ENCODE results near the gene PTPRE. TPM values are rescaled to one million over a fixed set of nuclear protein-coding genes. Genes with fewer than 3 reads are reported as not detected.

Gene PTPRE
- total and polyA plus RNA-seq, 10 of the 15 experiments (the other 5 are each of a cell fraction or from before 2014, with no cell fraction given), result 2.9 to 7.6 (median 5.8) TPM

DNA sequence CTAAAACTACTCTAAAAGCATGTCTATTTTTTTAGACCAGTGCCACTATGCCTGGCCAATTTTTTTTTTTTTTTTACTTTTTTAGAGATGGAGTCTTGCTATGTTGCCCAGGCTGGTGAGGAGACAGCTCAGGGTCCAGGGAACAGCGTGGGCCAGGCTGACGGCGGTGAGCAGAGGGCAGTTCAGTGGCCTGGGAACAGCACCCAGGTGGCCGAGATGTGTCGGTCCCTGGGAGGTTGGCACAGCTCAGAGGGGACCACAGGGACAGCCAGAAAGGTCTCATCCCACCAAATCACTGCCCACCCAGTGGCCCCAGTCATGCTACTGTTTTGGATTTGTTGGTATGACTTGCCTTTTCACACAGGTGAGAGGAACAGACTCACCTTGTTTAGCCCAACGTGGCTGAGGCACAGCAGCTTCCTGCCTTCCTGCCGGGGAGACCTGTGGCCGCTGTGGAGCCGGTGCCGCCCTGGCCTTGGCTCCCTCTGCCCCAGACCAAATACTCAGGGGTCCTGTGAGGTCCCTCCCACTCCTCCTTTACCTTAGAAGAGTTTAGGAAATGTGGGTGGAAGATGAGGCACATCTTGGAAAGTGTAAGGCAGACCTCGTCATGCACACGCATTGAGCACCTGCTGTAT lies 109.6 kb downstream of the PTPRE start:
- ChIA-PET POLR2A (no interaction called here), RAD21 (ENCODE audit: unreplicated experiment) (interaction anchor here (1.2 to 1.5 kb wide), 2 partner anchors 42 to 53 kb away, joined by 3 to 4 read pairs; no protein-coding TSS in a partner anchor), SMC1A (ENCODE audit: uncharacterized antibody, unreplicated experiment) (no interaction called here), CTCF (no interaction called here)
- peaks cover 2 to 3% of the 10 kb centered on the region in 2 experiments; a peak in 2 of 4 replicates for H3K27me3 ChIP-seq (replicated peaks in 1 of 2; ENCODE audit: control insufficient read depth in 2 of 2, insufficient read depth in 2 of 2, low read length in 1 of 2)
- H3K9me3 ChIP-seq (replicated peaks; ENCODE audit: control insufficient read depth, insufficient read depth, low read length), result no peaks in the 10 kb centered on the region
- 42% methylated on average over 12 of the region's 12 CpGs for WGBS (ENCODE audit: insufficient coverage, insufficient replicate concordance, low lambda C conversion rate, missing lambda C conversion rate)
- H2AFZ ChIP-seq (ENCODE audit: control insufficient read depth, low read depth, low read length), result no peak overlapping the region
- no peaks in the 10 kb centered on the region for H3K36me3 ChIP-seq (ENCODE audit: control insufficient read depth in 2 of 2, insufficient read depth in 2 of 2, low read length in 1 of 2)
- BruUV-seq (replicated peaks), result no TSS peak
- no peak overlapping the region for H3K27ac ChIP-seq (ENCODE audit: control insufficient read depth, insufficient read depth)
- no peaks in the 10 kb centered on the region for H4K20me1 ChIP-seq (ENCODE audit: control insufficient read depth, insufficient read depth)
- no peak overlapping the region for H3K4me3 ChIP-seq
- H3K9ac ChIP-seq (ENCODE audit: control insufficient read depth, insufficient read depth, low read length), result no peak overlapping the region
- intact Hi-C loops (cut with micrococcal nuclease; ENCODE audit: unreplicated experiment), result no loop called here
- in situ Hi-C loops (cut with MboI), result loop anchor here (10.0 kb wide), 1 partner anchor 302 kb away; no protein-coding TSS in a partner anchor
- no peak for ATAC-seq
- no peak for DNase-seq (ENCODE audit: low read depth, low spot score)
- no peaks in the 10 kb centered on the region for H3K79me2 ChIP-seq (ENCODE audit: control insufficient read depth, insufficient read depth, low read length)
- H3K4me1 ChIP-seq (ENCODE audit: control insufficient read depth, insufficient read depth, low read length), result no peaks in the 10 kb centered on the region
- FAIRE-seq, result no peak
- H3K4me2 ChIP-seq (ENCODE audit: control insufficient read depth, insufficient read depth), result no peak overlapping the region
- TF ChIP-seq PAX5 (IDR thresholded peaks at IDR 0.05; ENCODE audit: borderline replicate concordance, low read depth, low read length), result no peak
- TF ChIP-seq, protein P1, sequence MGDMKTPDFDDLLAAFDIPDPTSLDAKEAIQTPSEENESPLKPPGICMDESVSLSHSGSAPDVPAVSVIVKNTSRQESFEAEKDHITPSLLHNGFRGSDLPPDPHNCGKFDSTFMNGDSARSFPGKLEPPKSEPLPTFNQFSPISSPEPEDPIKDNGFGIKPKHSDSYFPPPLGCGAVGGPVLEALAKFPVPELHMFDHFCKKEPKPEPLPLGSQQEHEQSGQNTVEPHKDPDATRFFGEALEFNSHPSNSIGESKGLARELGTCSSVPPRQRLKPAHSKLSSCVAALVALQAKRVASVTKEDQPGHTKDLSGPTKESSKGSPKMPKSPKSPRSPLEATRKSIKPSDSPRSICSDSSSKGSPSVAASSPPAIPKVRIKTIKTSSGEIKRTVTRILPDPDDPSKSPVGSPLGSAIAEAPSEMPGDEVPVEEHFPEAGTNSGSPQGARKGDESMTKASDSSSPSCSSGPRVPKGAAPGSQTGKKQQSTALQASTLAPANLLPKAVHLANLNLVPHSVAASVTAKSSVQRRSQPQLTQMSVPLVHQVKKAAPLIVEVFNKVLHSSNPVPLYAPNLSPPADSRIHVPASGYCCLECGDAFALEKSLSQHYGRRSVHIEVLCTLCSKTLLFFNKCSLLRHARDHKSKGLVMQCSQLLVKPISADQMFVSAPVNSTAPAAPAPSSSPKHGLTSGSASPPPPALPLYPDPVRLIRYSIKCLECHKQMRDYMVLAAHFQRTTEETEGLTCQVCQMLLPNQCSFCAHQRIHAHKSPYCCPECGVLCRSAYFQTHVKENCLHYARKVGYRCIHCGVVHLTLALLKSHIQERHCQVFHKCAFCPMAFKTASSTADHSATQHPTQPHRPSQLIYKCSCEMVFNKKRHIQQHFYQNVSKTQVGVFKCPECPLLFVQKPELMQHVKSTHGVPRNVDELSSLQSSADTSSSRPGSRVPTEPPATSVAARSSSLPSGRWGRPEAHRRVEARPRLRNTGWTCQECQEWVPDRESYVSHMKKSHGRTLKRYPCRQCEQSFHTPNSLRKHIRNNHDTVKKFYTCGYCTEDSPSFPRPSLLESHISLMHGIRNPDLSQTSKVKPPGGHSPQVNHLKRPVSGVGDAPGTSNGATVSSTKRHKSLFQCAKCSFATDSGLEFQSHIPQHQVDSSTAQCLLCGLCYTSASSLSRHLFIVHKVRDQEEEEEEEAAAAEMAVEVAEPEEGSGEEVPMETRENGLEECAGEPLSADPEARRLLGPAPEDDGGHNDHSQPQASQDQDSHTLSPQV (IDR thresholded peaks at IDR 0.05), result no peak
- no peak for TF ChIP-seq SPI1 (IDR thresholded peaks at IDR 0.05; ENCODE audit: borderline replicate concordance, insufficient read depth, low read depth, low read length)
- TF ChIP-seq MYC (IDR thresholded peaks at IDR 0.05; ENCODE audit: insufficient read depth, insufficient read length, insufficient replicate concordance, low read length, severe bottlenecking), result no peak
- TF ChIP-seq POLR2AphosphoS5 (IDR thresholded peaks at IDR 0.05; ENCODE audit: low read length), result no peak
- TF ChIP-seq, protein P2, sequence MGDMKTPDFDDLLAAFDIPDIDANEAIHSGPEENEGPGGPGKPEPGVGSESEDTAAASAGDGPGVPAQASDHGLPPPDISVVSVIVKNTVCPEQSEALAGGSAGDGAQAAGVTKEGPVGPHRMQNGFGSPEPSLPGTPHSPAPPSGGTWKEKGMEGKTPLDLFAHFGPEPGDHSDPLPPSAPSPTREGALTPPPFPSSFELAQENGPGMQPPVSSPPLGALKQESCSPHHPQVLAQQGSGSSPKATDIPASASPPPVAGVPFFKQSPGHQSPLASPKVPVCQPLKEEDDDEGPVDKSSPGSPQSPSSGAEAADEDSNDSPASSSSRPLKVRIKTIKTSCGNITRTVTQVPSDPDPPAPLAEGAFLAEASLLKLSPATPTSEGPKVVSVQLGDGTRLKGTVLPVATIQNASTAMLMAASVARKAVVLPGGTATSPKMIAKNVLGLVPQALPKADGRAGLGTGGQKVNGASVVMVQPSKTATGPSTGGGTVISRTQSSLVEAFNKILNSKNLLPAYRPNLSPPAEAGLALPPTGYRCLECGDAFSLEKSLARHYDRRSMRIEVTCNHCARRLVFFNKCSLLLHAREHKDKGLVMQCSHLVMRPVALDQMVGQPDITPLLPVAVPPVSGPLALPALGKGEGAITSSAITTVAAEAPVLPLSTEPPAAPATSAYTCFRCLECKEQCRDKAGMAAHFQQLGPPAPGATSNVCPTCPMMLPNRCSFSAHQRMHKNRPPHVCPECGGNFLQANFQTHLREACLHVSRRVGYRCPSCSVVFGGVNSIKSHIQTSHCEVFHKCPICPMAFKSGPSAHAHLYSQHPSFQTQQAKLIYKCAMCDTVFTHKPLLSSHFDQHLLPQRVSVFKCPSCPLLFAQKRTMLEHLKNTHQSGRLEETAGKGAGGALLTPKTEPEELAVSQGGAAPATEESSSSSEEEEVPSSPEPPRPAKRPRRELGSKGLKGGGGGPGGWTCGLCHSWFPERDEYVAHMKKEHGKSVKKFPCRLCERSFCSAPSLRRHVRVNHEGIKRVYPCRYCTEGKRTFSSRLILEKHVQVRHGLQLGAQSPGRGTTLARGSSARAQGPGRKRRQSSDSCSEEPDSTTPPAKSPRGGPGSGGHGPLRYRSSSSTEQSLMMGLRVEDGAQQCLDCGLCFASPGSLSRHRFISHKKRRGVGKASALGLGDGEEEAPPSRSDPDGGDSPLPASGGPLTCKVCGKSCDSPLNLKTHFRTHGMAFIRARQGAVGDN (IDR thresholded peaks at IDR 0.05), result no peak
- no peak for TF ChIP-seq SMC3 (IDR thresholded peaks at IDR 0.05; ENCODE audit: borderline replicate concordance, low read length)
- TF ChIP-seq SUPT20H (IDR thresholded peaks at IDR 0.05; ENCODE audit: borderline replicate concordance, control insufficient read depth, low read depth, low read length), result no peak
- TF ChIP-seq, protein P3, sequence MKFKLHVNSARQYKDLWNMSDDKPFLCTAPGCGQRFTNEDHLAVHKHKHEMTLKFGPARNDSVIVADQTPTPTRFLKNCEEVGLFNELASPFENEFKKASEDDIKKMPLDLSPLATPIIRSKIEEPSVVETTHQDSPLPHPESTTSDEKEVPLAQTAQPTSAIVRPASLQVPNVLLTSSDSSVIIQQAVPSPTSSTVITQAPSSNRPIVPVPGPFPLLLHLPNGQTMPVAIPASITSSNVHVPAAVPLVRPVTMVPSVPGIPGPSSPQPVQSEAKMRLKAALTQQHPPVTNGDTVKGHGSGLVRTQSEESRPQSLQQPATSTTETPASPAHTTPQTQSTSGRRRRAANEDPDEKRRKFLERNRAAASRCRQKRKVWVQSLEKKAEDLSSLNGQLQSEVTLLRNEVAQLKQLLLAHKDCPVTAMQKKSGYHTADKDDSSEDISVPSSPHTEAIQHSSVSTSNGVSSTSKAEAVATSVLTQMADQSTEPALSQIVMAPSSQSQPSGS (IDR thresholded peaks at IDR 0.05; ENCODE audit: low read length), result no peak
- no peak for TF ChIP-seq NR2C2 (IDR thresholded peaks at IDR 0.05; ENCODE audit: borderline replicate concordance, control insufficient read depth, insufficient read length, low read depth)
